Bone marrow (tissue), 2 donors: ENCODE data around the gene LENEP.

Experiments used
- DNase-seq, 2 donors: peaks; one replicate each; lab custom pipeline; 2025; lab: John Stamatoyannopoulos, UW

LENEP gene

GRCh38 chr1:154993572-154994268 is at the start of gene LENEP:
TSS of gene LENEP (plus strand) at chr1:154993586. CDS start at chr1:154993608, 22 bp downstream.
- DNase-seq = no peak

- peak; percentile 13 to 52 for DNase-seq
Observed at GRCh38 chr1:154943649-154944400, 49.6 kb upstream of the LENEP start.

- no peak for DNase-seq
Observed at GRCh38 chr1:154944401-154945159, 48.8 kb upstream of the LENEP start.

- no peak for DNase-seq
Observed at GRCh38 chr1:154945160-154945961, 48.0 kb upstream of the LENEP start.

GRCh38 chr1:154945962-154946850 is 47.2 kb upstream of the LENEP start:
- no peak for DNase-seq

- no peak for DNase-seq
Observed at GRCh38 chr1:154948079-154948478, 45.3 kb upstream of the LENEP start.

- DNase-seq = no peak
Observed at GRCh38 chr1:154951901-154952657, 41.3 kb upstream of the LENEP start.

GRCh38 chr1:154952664-154953063 is 40.7 kb upstream of the LENEP start:
- DNase-seq = no peak

- DNase-seq = no peak
Observed at GRCh38 chr1:154953611-154954038, 39.8 kb upstream of the LENEP start.

GRCh38 chr1:154954541-154954940 is 38.8 kb upstream of the LENEP start:
- no peak for DNase-seq

- peak in 1 of 2 donors; percentile 47 for DNase-seq
Observed at GRCh38 chr1:154955039-154955717, 38.2 kb upstream of the LENEP start.

GRCh38 chr1:154955718-154956543 is 37.5 kb upstream of the LENEP start, which contains the start of gene PBXIP1:
TSS of gene PBXIP1 (minus strand) at chr1:154956099. CDS start at chr1:154953721, 2,378 bp downstream.
- DNase-seq = peak; percentile 47 to 84

GRCh38 chr1:154956544-154956941 is 36.8 kb upstream of the LENEP start:
- no peak for DNase-seq

- DNase-seq = no peak
Observed at GRCh38 chr1:154957091-154957657, 36.2 kb upstream of the LENEP start.

- no peak for DNase-seq
Observed at GRCh38 chr1:154958036-154958435, 35.4 kb upstream of the LENEP start.

GRCh38 chr1:154958681-154959425 is 34.5 kb upstream of the LENEP start:
- DNase-seq = no peak

- DNase-seq = no peak
Observed at GRCh38 chr1:154959426-154959780, 34.0 kb upstream of the LENEP start.
